HG03520 (cell line): ENCODE measurements around the gene CDC37.
A peak's percentile ranks its signal among the peaks of the same experiment; 100 is the strongest.
"Not testable (repeated sequence)": the region's sequence is repeated elsewhere in the genome, so short reads cannot be mapped to it uniquely, and the experiment has no call there.

Experiments
- ATAC-seq: cut with Tn5 transposase; IDR thresholded peaks from one replicate; pipeline ENCODE4 v1.9.1; 2021; ENCODE audit warnings: mild to moderate bottlenecking, moderate library complexity; ENCODE audit not compliant: unreplicated experiment

CDC37 gene

GRCh38 chr19:10420444-10421239 lies 17.3 kb upstream of the CDC37 start, which contains the start of gene PDE4A:
TSS of gene PDE4A (plus strand) at chr19:10420538. CDS start at chr19:10420765, 227 bp downstream.
- no peak for ATAC-seq

- ATAC-seq, result no peak
These were observed 16.5 kb upstream of the CDC37 start for GRCh38 chr19:10419646-10420443.

- ATAC-seq, result no peak
These were observed 15.9 kb upstream of the CDC37 start for GRCh38 chr19:10419200-10419645.

- no peak for ATAC-seq
These were observed 15.3 kb upstream of the CDC37 start for GRCh38 chr19:10418485-10419199.

GRCh38 chr19:10418235-10418484 lies 14.8 kb upstream of the CDC37 start:
- ATAC-seq, result no peak

GRCh38 chr19:10417541-10418234 lies 14.3 kb upstream of the CDC37 start:
- no peak for ATAC-seq

- ATAC-seq, result peak; percentile 40
These were observed 13.3 kb upstream of the CDC37 start for GRCh38 chr19:10416380-10417257.

- peak; percentile 2 for ATAC-seq
These were observed 12.7 kb upstream of the CDC37 start for GRCh38 chr19:10416083-10416379.

- ATAC-seq, result peak; percentile 39
These were observed 9.1 kb upstream of the CDC37 start for GRCh38 chr19:10412257-10412977.

GRCh38 chr19:10411224-10411623 lies 7.9 kb upstream of the CDC37 start:
- not testable (repeated sequence) for ATAC-seq

GRCh38 chr19:10408511-10409283 lies 5.4 kb upstream of the CDC37 start:
- ATAC-seq, result no peak

GRCh38 chr19:10407096-10407495 lies 3.8 kb upstream of the CDC37 start:
- no peak for ATAC-seq

GRCh38 chr19:10406191-10406590 lies 2.8 kb upstream of the CDC37 start:
- no peak for ATAC-seq

- ATAC-seq, result no peak
These were observed 1.8 kb upstream of the CDC37 start for GRCh38 chr19:10404888-10405820.

- no peak for ATAC-seq
These were observed 802 bp downstream of the CDC37 start for GRCh38 chr19:10402441-10403038.

GRCh38 chr19:10399878-10400277 lies 3.5 kb downstream of the CDC37 start:
- ATAC-seq, result no peak

GRCh38 chr19:10399340-10399739 lies 4.0 kb downstream of the CDC37 start:
- ATAC-seq, result not testable (repeated sequence)
